H1 (cell line): Measurements from ENCODE around the gene RPL39L. TPM values are rescaled to one million over a fixed set of nuclear protein-coding genes. Genes with fewer than 3 reads are reported as not detected.

Experiments used
- CTCF ChIA-PET: fragments of 300-600 bp; sonication (Branson Sonifier 250); formaldehyde crosslinking; loops from one replicate; lab custom pipeline; 2021; ENCODE audit not compliant: partially characterized antibody; lab: Charles Lee
- POLR2A ChIA-PET: fragments of 300-600 bp; sonication (Branson Sonifier 250); formaldehyde crosslinking; loops from one replicate; lab custom pipeline; 2021; ENCODE audit warnings: inconsistent platforms; ENCODE audit not compliant: partially characterized antibody; lab: Charles Lee
- DNase-seq, 2 experiments: peaks; one replicate each; pipeline versions ENCODE4 v3.0.0 to v3.0.0-alpha.2; 2010 to 2022; ENCODE audit warnings: low spot score in 2 of 2, low read depth in 1 of 2, mixed read lengths in 1 of 2
- FAIRE-seq: peaks from 2 replicates; lab custom pipeline; 2011; peaks lifted over from hg19 to GRCh38; lab: Jason Lieb, UNC
- H2AFZ ChIP-seq: 2 replicates; pipeline ENCODE4 v1.8.1; 2012; ENCODE audit warnings: low read length, inconsistent platforms
- H2AK5ac ChIP-seq: 2 replicates; pipeline ENCODE4 v1.6.1; 2013; ENCODE audit warnings: low read depth, low read length
- H2BK120ac ChIP-seq: replicated peaks from 2 replicates; pipeline ENCODE3; 2013; ENCODE audit warnings: low read depth, low read length, inconsistent platforms
- H2BK12ac ChIP-seq: 2 replicates; pipeline ENCODE4 v1.6.1; 2013; ENCODE audit warnings: low read depth, low read length
- H2BK15ac ChIP-seq: 2 replicates; pipeline ENCODE4 v1.6.1; 2013; ENCODE audit warnings: low read length
- H2BK20ac ChIP-seq: 2 replicates; pipeline ENCODE4 v1.6.1; 2013; ENCODE audit warnings: low read length
- H2BK5ac ChIP-seq: 2 replicates; pipeline ENCODE4 v1.6.1; 2013; ENCODE audit warnings: low read depth, low read length
- H3K14ac ChIP-seq: 2 replicates; pipeline ENCODE4 v1.6.1; 2013; ENCODE audit warnings: inconsistent platforms; ENCODE audit not compliant: insufficient read length
- H3K18ac ChIP-seq: 2 replicates; pipeline ENCODE4 v1.6.1; 2013; ENCODE audit warnings: low read length; ENCODE audit errors: extremely low read depth
- H3K23ac ChIP-seq: 2 replicates; pipeline ENCODE4 v1.6.1; 2013; ENCODE audit warnings: inconsistent platforms; ENCODE audit not compliant: insufficient read length
- H3K23me2 ChIP-seq: 2 replicates; pipeline ENCODE4 v1.6.1; 2013; ENCODE audit warnings: low read depth, low read length
- H3K27ac ChIP-seq: 2 replicates; pipeline ENCODE4 v1.6.1; 2011; ENCODE audit warnings: low read depth, low read length, inconsistent platforms
- H3K27me3 ChIP-seq, 4 experiments: replicated peaks in 1 of 4; 1 replicate in 1 of 4; 2 replicates in 3 of 4; pipeline versions ENCODE4 v1.6.1 to v1.8.1; 2011 to 2013; ENCODE audit warnings: low read length in 3 of 4, mild to moderate bottlenecking in 3 of 4, inconsistent platforms in 2 of 4, mixed read lengths in 2 of 4, moderate library complexity in 1 of 4; ENCODE audit not compliant: control insufficient read depth in 3 of 4, insufficient read depth in 3 of 4; ENCODE audit errors: extremely low read depth in 1 of 4
- H3K36me3 ChIP-seq, 4 experiments: 2 replicates each; pipeline versions ENCODE4 v1.6.1 to v1.8.1; 2011 to 2013; ENCODE audit warnings: mild to moderate bottlenecking in 4 of 4, low read length in 3 of 4, moderate library complexity in 2 of 4, control low read depth in 1 of 4, inconsistent platforms in 1 of 4; ENCODE audit not compliant: insufficient read depth in 4 of 4, control insufficient read depth in 2 of 4
- H3K4ac ChIP-seq: replicated peaks from 2 replicates; pipeline ENCODE3; 2013; ENCODE audit warnings: low read length, low read depth, mixed read lengths, inconsistent platforms; ENCODE audit not compliant: insufficient read length
- H3K4me1 ChIP-seq, 4 experiments: replicated peaks in 1 of 4; 1 replicate in 1 of 4; 2 replicates in 3 of 4; pipeline versions ENCODE4 v1.6.1 to v1.8.1; 2011 to 2013; ENCODE audit warnings: low read length in 3 of 4, inconsistent platforms in 2 of 4, mixed read lengths in 1 of 4; ENCODE audit not compliant: insufficient read depth in 4 of 4, control insufficient read depth in 3 of 4
- H3K4me2 ChIP-seq, 2 experiments: 2 replicates each; pipeline versions ENCODE4 v1.6.1 to v1.8.1; 2011 to 2013; ENCODE audit warnings: low read depth in 2 of 2, low read length in 2 of 2, control low read depth in 1 of 2, inconsistent platforms in 1 of 2, mild to moderate bottlenecking in 1 of 2; ENCODE audit not compliant: insufficient read depth in 1 of 2
- H3K4me3 ChIP-seq, 4 experiments: fragments of 200-600, 300-600 bp in 1 of 4; sonication (generic), shearing (Covaris generic), sonication (Bioruptor Twin) in 1 of 4; 2 replicates each; pipeline versions ENCODE4 v1.5.1 to v1.8.1; 2011 to 2016; ENCODE audit warnings: low read length in 4 of 4, low read depth in 3 of 4, control low read depth in 2 of 4, inconsistent platforms in 2 of 4, mild to moderate bottlenecking in 2 of 4, mixed read lengths in 1 of 4, moderate library complexity in 1 of 4; ENCODE audit not compliant: insufficient read depth in 2 of 4; ENCODE audit errors: extremely low read depth in 1 of 4
- H3K56ac ChIP-seq: replicated peaks from 2 replicates; pipeline ENCODE3; 2013; ENCODE audit warnings: low read depth, mild to moderate bottlenecking, mixed read lengths, low read length, inconsistent platforms; ENCODE audit not compliant: insufficient read length
- H3K79me1 ChIP-seq: 2 replicates; pipeline ENCODE4 v1.6.1; 2013; ENCODE audit warnings: low read depth, low read length, control low read depth
- H3K79me2 ChIP-seq, 2 experiments: 2 replicates each; pipeline versions ENCODE4 v1.6.1 to v1.8.1; 2012 to 2013; ENCODE audit warnings: low read length in 2 of 2, mild to moderate bottlenecking in 2 of 2, inconsistent platforms in 1 of 2; ENCODE audit not compliant: insufficient read depth in 2 of 2, control insufficient read depth in 1 of 2
- H3K9ac ChIP-seq, 4 experiments: replicated peaks in 1 of 4; 1 replicate in 1 of 4; 2 replicates in 3 of 4; pipeline versions ENCODE4 v1.6.1 to v1.8.1; 2011 to 2013; ENCODE audit warnings: low read depth in 3 of 4, low read length in 3 of 4, control low read depth in 2 of 4, mild to moderate bottlenecking in 2 of 4, moderate library complexity in 2 of 4, inconsistent platforms in 1 of 4; ENCODE audit errors: extremely low read depth in 1 of 4
- H3K9me3 ChIP-seq, 2 experiments: 2 replicates each; pipeline versions ENCODE4 v1.6.1 to v1.8.1; 2012 to 2013; ENCODE audit warnings: mild to moderate bottlenecking in 2 of 2, moderate library complexity in 2 of 2, control low read depth in 1 of 2, inconsistent platforms in 1 of 2, low read depth in 1 of 2, low read length in 1 of 2, mixed read lengths in 1 of 2; ENCODE audit not compliant: insufficient read depth in 2 of 2
- H4K20me1 ChIP-seq, 2 experiments: replicated peaks in 1 of 2; 2 replicates each; pipeline versions ENCODE3 to v1.8.1; 2011 to 2013; ENCODE audit warnings: inconsistent platforms in 2 of 2, low read length in 2 of 2, mild to moderate bottlenecking in 1 of 2; ENCODE audit not compliant: insufficient read depth in 2 of 2, control insufficient read depth in 1 of 2
- H4K5ac ChIP-seq: 2 replicates; pipeline ENCODE4 v1.6.1; 2013; ENCODE audit warnings: low read length, low read depth, mixed read lengths, inconsistent platforms; ENCODE audit not compliant: insufficient read length
- H4K8ac ChIP-seq: 2 replicates; pipeline ENCODE4 v1.8.0; 2013; ENCODE audit warnings: mild to moderate bottlenecking, moderate library complexity, low read length, inconsistent platforms; ENCODE audit not compliant: insufficient read depth; ENCODE audit errors: extremely low read depth
- H4K91ac ChIP-seq: replicated peaks from 2 replicates; pipeline ENCODE3; 2013; ENCODE audit warnings: low read length, mixed read lengths, inconsistent platforms; ENCODE audit not compliant: insufficient read length
- CBX5 ChIP-seq: fragments of 300-800, 300-1000 bp; sonication (generic); IDR thresholded peaks from 2 replicates; pipeline ENCODE4 v1.7.1; 2016; ENCODE audit warnings: antibody characterized with exemption, low read length, low read depth
- CBX8 ChIP-seq: fragments of 300-800, 300-1000 bp; sonication (generic); IDR thresholded peaks from 2 replicates; pipeline ENCODE4 v1.7.1; 2016; ENCODE audit warnings: low read depth, low read length, borderline replicate concordance
- CHD2 ChIP-seq: IDR thresholded peaks from 2 replicates; pipeline ENCODE4 v1.6.1; 2012; ENCODE audit warnings: low read length, improper control_type of control experiment
- HDAC6 ChIP-seq: IDR thresholded peaks from one replicate; pipeline ENCODE4 v1.7.1; 2012; ENCODE audit warnings: low read depth, mild to moderate bottlenecking, inconsistent platforms, low read length, moderate library complexity
- KDM1A ChIP-seq: fragments of 200-600, 300-600 bp; sonication (generic); IDR thresholded peaks from 2 replicates; pipeline ENCODE4 v1.7.1; 2016; ENCODE audit warnings: mild to moderate bottlenecking, low read length, borderline replicate concordance
- MAX ChIP-seq: IDR thresholded peaks from 2 replicates; pipeline ENCODE4 v1.6.1; 2012; ENCODE audit warnings: inconsistent platforms
- RFX5 ChIP-seq: IDR thresholded peaks from 2 replicates; pipeline ENCODE4 v1.6.1; 2011; ENCODE audit warnings: low read depth, low read length, improper control_type of control experiment, borderline replicate concordance
- SIX5 ChIP-seq: IDR thresholded peaks from 2 replicates; pipeline ENCODE4 v1.6.1; 2011; ENCODE audit warnings: mild to moderate bottlenecking, low read depth, low read length
- polyA plus RNA-seq, 7 experiments: library from polyadenylated mRNA; depleted of rRNA in 3 of 7; stranded (reverse) in 5 of 7; unstranded in 2 of 7; fragments of >200 nt in 5 of 7; fragments of 200-250 nt in 2 of 7; gene quantifications; 1 replicate in 5 of 7; 2 replicates in 1 of 7; 4 replicates in 1 of 7; pipeline versions ENCODE4 v1.2.1 to v1.2.3, GENCODE V29; 2011 to 2013; ENCODE audit warnings: missing spikeins in 2 of 7, mixed read lengths in 2 of 7
- total RNA-seq: library from RNA; stranded (reverse); fragmentation: NEBNext Ultra II Directional; extraction: Animal tissue kit (Norgen Biotek cat#: 25700); gene quantifications from 2 replicates; pipeline ENCODE4 v1.2.1, GENCODE V29; 2021

The RPL39L gene
- total and polyA plus RNA-seq, 2 of the 8 experiments (the other 6 are each of a cell fraction or from before 2014, with no cell fraction given), result 51.8 to 67.7 TPM

DNA sequence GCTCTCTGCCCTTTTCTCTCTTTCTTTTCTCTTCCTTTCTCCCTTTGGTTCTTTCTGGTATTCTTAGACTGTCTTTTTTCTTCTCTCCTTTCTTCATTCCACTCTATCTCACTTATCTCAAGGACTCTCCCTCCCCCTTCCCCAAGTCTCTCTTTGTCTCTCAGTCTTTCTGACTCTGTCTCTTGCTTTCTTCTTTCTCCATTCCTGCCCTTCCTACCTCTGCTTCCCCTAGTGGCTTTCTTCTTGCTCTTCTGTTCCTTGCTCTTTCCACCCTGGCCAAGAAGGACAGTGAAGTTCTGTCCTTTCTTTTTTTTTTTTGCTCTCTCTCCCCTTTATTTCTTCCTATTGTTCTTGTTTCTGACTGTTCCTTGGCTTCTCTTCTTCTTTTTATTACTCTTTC lies 22.3 kb upstream of the RPL39L start:
- Histone ChIP-seq H4K20me1 (peaks cover 0 to 2% of the 10 kb centered on the region in 2 experiments), H3K4me2 (no peak overlapping the region), H3K4ac (no peak overlapping the region), H3K14ac (no peak overlapping the region), H3K79me2 (peaks cover 0 to 2% of the 10 kb centered on the region in 2 experiments; a peak in 1 of 4 replicates), H2BK5ac (no peak overlapping the region), H3K79me1 (no peaks in the 10 kb centered on the region; the same call in 1 of the 2 replicates), H4K91ac (no peak overlapping the region), H3K9me3 (no peaks in the 10 kb centered on the region), H3K56ac (no peak overlapping the region), H3K23me2 (no peaks in the 10 kb centered on the region), H4K5ac (no peak overlapping the region), H2BK12ac (no peak overlapping the region), H2BK15ac (no peak overlapping the region), H3K18ac (no peak overlapping the region), H3K9ac (no peak overlapping the region), H3K27me3 (no peaks in the 10 kb centered on the region), H2BK120ac (no peak overlapping the region), H3K36me3 (peaks cover 0 to 19% (median 1%) of the 10 kb centered on the region in 4 experiments; a peak in 2 of 8 replicates), H3K23ac (no peak overlapping the region), H3K4me1 (peaks cover 3 to 13% (median 7%) of the 10 kb centered on the region in 4 experiments; a peak in 6 of 7 replicates), H3K27ac (no peak overlapping the region), H4K8ac (no peak overlapping the region), H2BK20ac (no peak overlapping the region), H2AFZ (no peak overlapping the region), H2AK5ac (no peak overlapping the region), H3K4me3 (no peak overlapping the region)
- ChIA-PET POLR2A (interaction anchor here (1.8 kb wide), 1 partner anchor 49 kb away, joined by 5 read pairs; no protein-coding TSS in a partner anchor), CTCF (interaction anchor here (0.9 to 4.1 kb wide), 4 partner anchors 11 to 313 kb away, joined by 5 to 56 read pairs (median 18); no protein-coding TSS in a partner anchor)
- no peak for FAIRE-seq
- no peak for DNase-seq
- TF ChIP-seq CBX8 (no peak), CBX5 (no peak), SIX5 (no peak), MAX (no peak), CHD2 (no peak), HDAC6 (no peak), RFX5 (no peak), KDM1A (no peak)
